Measurements from ENCODE around the gene DUSP28. TPM values are rescaled to one million over a fixed set of nuclear protein-coding genes. Genes with fewer than 3 reads are reported as not detected.

DUSP28 gene
- total and polyA plus RNA-seq, 10 of the 15 experiments (the other 5 are each of a cell fraction or from before 2014, with no cell fraction given), result 2.5 to 12.5 (median 6.4) TPM

DNA sequence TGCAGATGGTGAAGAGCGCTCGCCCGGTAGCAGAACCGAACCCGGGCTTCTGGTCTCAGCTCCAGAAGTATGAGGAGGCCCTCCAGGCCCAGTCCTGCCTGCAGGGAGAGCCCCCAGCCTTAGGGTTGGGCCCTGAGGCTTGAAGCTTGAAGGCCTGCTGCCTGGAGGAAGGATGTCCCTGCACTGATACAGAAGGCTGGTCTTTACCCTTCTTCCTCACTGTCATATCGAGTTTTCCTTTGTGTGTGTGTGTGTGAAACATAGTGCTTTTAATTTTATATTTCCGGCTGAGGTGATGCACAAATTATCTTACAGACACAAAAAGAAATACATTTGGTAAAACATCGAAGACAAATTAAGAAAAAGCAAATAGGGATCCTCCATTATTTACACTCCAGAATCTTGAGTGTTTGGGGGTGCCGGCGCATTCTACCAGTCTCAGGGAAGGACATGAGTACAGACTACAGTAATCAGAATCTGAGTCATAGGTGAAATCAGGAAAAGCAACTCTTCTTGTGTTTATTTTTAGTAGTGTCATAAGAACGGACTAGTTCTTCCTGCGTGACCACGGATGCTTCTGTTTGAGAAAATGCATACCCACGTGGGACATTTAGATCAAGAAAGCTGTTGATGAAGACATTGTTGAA, 1.3 kb downstream of the DUSP28 start (continued):
- TF ChIP-seq CBFB (IDR thresholded peaks at IDR 0.05; ENCODE audit: low read depth) (no peak), ZBTB33 (IDR thresholded peaks at IDR 0.05) (no peak), ZNF687 (IDR thresholded peaks at IDR 0.05) (peak; percentile 13; the same call in 1 of the 2 replicates), POLR2A (IDR thresholded peaks at IDR 0.05; ENCODE audit: low read depth, low read length) (no peak), CHD1 (IDR thresholded peaks at IDR 0.05; ENCODE audit: low read depth, low read length) (peak; percentile 65; the same call in 1 of the 2 replicates), STAT1 (conservative IDR thresholded peaks at IDR 0.05) (no peak), POU2F2 (IDR thresholded peaks at IDR 0.05; ENCODE audit: borderline replicate concordance, low read depth, low read length) (no peak; the same call in 2 of the 3 replicates), PRDM15 (CRISPR knock-in tag; IDR thresholded peaks at IDR 0.05) (no peak), POLR2AphosphoS2 (IDR thresholded peaks at IDR 0.05; ENCODE audit: low read depth, low read length) (no peak), NRF1 (conservative IDR thresholded peaks at IDR 0.05; ENCODE audit: low read depth, low read length) (no peak), ZNF274 (IDR thresholded peaks at IDR 0.05; ENCODE audit: insufficient read depth, insufficient read length) (no peak), TBL1XR1 (IDR thresholded peaks at IDR 0.05; ENCODE audit: low read depth, low read length) (no peak), EED (IDR thresholded peaks at IDR 0.05; ENCODE audit: low read depth) (peak; percentile 47; the same call in 1 of the 2 replicates)
- TF ChIP-seq, protein P1, sequence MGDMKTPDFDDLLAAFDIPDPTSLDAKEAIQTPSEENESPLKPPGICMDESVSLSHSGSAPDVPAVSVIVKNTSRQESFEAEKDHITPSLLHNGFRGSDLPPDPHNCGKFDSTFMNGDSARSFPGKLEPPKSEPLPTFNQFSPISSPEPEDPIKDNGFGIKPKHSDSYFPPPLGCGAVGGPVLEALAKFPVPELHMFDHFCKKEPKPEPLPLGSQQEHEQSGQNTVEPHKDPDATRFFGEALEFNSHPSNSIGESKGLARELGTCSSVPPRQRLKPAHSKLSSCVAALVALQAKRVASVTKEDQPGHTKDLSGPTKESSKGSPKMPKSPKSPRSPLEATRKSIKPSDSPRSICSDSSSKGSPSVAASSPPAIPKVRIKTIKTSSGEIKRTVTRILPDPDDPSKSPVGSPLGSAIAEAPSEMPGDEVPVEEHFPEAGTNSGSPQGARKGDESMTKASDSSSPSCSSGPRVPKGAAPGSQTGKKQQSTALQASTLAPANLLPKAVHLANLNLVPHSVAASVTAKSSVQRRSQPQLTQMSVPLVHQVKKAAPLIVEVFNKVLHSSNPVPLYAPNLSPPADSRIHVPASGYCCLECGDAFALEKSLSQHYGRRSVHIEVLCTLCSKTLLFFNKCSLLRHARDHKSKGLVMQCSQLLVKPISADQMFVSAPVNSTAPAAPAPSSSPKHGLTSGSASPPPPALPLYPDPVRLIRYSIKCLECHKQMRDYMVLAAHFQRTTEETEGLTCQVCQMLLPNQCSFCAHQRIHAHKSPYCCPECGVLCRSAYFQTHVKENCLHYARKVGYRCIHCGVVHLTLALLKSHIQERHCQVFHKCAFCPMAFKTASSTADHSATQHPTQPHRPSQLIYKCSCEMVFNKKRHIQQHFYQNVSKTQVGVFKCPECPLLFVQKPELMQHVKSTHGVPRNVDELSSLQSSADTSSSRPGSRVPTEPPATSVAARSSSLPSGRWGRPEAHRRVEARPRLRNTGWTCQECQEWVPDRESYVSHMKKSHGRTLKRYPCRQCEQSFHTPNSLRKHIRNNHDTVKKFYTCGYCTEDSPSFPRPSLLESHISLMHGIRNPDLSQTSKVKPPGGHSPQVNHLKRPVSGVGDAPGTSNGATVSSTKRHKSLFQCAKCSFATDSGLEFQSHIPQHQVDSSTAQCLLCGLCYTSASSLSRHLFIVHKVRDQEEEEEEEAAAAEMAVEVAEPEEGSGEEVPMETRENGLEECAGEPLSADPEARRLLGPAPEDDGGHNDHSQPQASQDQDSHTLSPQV (IDR thresholded peaks at IDR 0.05), result no peak
- TF ChIP-seq, protein P2, sequence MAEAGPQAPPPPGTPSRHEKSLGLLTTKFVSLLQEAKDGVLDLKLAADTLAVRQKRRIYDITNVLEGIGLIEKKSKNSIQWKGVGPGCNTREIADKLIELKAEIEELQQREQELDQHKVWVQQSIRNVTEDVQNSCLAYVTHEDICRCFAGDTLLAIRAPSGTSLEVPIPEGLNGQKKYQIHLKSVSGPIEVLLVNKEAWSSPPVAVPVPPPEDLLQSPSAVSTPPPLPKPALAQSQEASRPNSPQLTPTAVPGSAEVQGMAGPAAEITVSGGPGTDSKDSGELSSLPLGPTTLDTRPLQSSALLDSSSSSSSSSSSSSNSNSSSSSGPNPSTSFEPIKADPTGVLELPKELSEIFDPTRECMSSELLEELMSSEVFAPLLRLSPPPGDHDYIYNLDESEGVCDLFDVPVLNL (IDR thresholded peaks at IDR 0.05; ENCODE audit: low read depth, low read length), result no peak
